Subcutaneous preadipocyte (primary cell): Measurements from ENCODE around the gene VEGFD. TPM values are rescaled to one million over a fixed set of nuclear protein-coding genes. Genes with fewer than 3 reads are reported as not detected.

Experiments used
- total RNA-seq: library from RNA; depleted of rRNA; stranded (reverse); fragments of >200 nt; gene quantifications from 2 replicates; pipeline ENCODE4 v1.2.3, GENCODE V29; 2012

VEGFD gene
- total RNA-seq, result 0.78 and 1.1 TPM in 2 replicates

GRCh38 chrX:15384304-15384703, at the start of gene VEGFD:
TSS of gene VEGFD (minus strand) at chrX:15384413. CDS start at chrX:15383946, 467 bp downstream.

GRCh38 chrX:15335135-15336022, 48.8 kb downstream of the VEGFD start, which contains the start of gene PIGA:
TSS of gene PIGA (minus strand) at chrX:15335523. CDS start at chrX:15331930, 3,593 bp downstream.

GRCh38 chrX:15315509-15315908, 68.7 kb downstream of the VEGFD start, which contains the start of gene ASB11:
TSS of gene ASB11 (minus strand) at chrX:15315640. CDS start at chrX:15315605, 35 bp downstream.

Other genes with a start within 250 kb of the VEGFD start
- gene ASB9, start 114.3 kb downstream of the VEGFD start, total RNA-seq, result 2.2 and 2.6 TPM in 2 replicates
- not detected in 2 replicates for gene ASB11, start 68.8 kb downstream of the VEGFD start, total RNA-seq
- 6.2 and 11.1 TPM in 2 replicates for gene PIGA, start 48.9 kb downstream of the VEGFD start, total RNA-seq
- 11.9 and 12.1 TPM in 2 replicates for gene PIR, start 108.9 kb upstream of the VEGFD start, total RNA-seq
- gene BMX, start 116.4 kb upstream of the VEGFD start, total RNA-seq, result not detected in 2 replicates
- gene ACE2, start 216.5 kb upstream of the VEGFD start, total RNA-seq, result under 0.01 TPM in 1 of 2 replicates, not detected in the other